ENCODE measurements around the gene PCGF3. TPM values are rescaled to one million over a fixed set of nuclear protein-coding genes. Genes with fewer than 3 reads are reported as not detected.
"Not testable (repeated sequence)": the region's sequence is repeated elsewhere in the genome, so short reads cannot be mapped to it uniquely, and the experiment has no call there.

Gene PCGF3
- total RNA-seq, 1 donor from 2014 or later = 21.5 TPM

DNA sequence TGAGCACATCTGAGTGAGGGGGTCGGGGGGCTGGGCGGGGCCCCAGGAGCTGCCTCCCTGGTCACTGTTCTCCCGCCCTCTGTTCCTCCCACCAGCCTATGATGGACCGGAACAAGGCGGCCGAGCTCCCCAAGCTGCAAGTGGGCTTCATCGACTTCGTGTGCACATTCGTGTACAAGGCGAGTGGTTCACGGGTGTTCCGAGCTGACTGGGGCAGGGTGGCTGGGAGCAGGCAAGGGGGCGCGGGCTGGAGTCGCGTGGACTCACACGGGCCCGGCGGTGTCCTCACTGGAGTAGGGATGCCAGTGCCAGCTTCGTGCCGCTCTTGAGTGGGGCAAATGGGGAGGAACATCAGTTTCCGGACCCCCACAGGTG lies 39.2 kb upstream of the PCGF3 start:
- intact Hi-C loops (cut with micrococcal nuclease) = no loop called here
- peaks cover 21% of the 10 kb centered on the region for H3K27me3 ChIP-seq (ENCODE audit: low read depth)
- H3K27ac ChIP-seq (replicated peaks) = no peak overlapping the region
- no peaks in the 10 kb centered on the region for H3K9me3 ChIP-seq (replicated peaks)
- H3K4me3 ChIP-seq = no peak overlapping the region
- TF ChIP-seq, protein P1, sequence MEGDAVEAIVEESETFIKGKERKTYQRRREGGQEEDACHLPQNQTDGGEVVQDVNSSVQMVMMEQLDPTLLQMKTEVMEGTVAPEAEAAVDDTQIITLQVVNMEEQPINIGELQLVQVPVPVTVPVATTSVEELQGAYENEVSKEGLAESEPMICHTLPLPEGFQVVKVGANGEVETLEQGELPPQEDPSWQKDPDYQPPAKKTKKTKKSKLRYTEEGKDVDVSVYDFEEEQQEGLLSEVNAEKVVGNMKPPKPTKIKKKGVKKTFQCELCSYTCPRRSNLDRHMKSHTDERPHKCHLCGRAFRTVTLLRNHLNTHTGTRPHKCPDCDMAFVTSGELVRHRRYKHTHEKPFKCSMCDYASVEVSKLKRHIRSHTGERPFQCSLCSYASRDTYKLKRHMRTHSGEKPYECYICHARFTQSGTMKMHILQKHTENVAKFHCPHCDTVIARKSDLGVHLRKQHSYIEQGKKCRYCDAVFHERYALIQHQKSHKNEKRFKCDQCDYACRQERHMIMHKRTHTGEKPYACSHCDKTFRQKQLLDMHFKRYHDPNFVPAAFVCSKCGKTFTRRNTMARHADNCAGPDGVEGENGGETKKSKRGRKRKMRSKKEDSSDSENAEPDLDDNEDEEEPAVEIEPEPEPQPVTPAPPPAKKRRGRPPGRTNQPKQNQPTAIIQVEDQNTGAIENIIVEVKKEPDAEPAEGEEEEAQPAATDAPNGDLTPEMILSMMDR (IDR thresholded peaks at IDR 0.05; ENCODE audit: borderline replicate concordance) = no peak
- peaks cover 14% of the 10 kb centered on the region for H3K4me1 ChIP-seq
- DNase-seq = no peak
- peaks cover 10% of the 10 kb centered on the region for H3K36me3 ChIP-seq

DNA sequence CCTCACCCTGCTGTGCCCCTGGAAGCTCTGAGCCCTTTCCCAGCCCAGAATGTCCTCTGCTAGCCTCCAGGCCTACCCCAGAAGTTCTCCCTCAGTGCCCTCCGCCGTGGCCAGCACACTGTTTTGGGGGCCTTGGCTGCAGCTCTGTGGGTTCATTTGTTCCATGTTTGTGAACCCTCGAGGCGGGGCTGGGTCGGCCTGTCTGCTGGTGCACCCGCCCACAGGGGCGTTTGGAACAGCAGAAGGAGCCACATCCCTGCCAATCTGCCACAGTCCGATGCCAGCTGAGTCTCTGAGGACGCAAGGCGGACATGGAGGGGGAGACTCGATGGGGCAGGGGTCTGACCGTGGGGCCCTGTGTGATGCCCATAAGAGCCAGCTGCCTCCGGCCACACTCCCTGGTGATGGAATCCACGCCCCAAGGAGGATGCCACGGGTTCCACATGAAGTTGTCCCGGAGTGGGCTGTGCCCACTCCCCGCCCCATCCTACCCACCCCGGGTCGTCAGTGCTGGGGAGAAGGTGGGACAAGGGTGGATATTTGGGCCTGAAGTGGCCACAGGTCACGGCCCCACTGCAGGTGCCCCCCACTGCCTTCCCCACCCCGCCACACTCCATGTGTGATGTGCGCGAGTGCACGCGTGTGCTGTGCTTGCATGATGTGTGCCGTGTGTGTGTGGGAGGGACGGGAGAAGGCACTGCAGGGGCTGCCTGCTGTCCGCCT lies 38.6 kb upstream of the PCGF3 start:
- peaks cover 14% of the 10 kb centered on the region for H3K4me1 ChIP-seq
- no peaks in the 10 kb centered on the region for H3K9me3 ChIP-seq (replicated peaks)
- intact Hi-C loops (cut with micrococcal nuclease) = no loop called here
- DNase-seq = no peak
- peaks cover 21% of the 10 kb centered on the region for H3K27me3 ChIP-seq (ENCODE audit: low read depth)
- peaks cover 15% of the 10 kb centered on the region for H3K36me3 ChIP-seq
- TF ChIP-seq, protein P1 (IDR thresholded peaks at IDR 0.05; ENCODE audit: borderline replicate concordance) = no peak
- H3K4me3 ChIP-seq = no peak overlapping the region
- H3K27ac ChIP-seq (replicated peaks) = no peak overlapping the region

DNA sequence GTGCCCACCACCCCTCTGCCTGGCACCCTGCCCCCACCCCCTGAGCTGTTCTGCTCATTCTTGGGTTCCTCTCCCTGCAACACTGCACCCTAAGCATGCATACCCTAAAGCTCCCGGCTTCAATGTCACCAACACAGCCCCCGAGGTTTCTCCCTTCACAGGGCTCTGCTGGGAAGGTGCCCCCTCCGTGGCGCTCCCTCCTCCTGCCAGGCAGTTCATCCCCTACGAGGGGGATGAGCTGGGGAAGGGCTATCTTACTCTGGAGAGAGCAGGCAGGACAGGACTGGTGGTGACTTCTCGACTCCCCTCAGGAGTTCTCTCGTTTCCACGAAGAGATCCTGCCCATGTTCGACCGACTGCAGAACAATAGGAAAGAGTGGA lies 38.1 kb upstream of the PCGF3 start:
- H3K4me1 ChIP-seq = peaks cover 15% of the 10 kb centered on the region

DNA sequence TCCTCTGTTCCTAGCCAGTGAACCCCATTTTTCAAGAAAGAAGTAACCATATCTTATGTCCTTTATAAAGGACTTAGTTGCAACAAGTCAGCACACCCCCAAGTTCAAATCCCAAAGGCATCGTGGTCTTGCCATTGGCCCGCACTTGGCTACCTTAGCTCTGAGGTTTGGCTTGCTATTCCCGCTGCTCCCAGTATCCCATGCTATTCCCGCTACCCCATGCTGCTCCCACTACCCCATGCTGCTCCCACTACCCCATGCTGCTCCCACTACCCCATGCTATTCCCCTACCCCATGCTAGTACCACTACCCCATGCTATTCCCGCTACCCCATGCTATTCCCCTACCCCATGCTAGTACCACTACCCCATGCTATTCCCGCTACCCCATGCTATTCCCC lies 37.4 kb upstream of the PCGF3 start:
- H3K27ac ChIP-seq (replicated peaks); DNase-seq; intact Hi-C loops (cut with micrococcal nuclease): not testable (repeated sequence)

More for the DNA sequence above, 38.1 kb upstream of the PCGF3 start:
- intact Hi-C loops (cut with micrococcal nuclease) = no loop called here
- H3K4me3 ChIP-seq = no peak overlapping the region
- no peak for DNase-seq
- H3K27me3 ChIP-seq (ENCODE audit: low read depth) = peaks cover 21% of the 10 kb centered on the region
- TF ChIP-seq, protein P1 (IDR thresholded peaks at IDR 0.05; ENCODE audit: borderline replicate concordance) = no peak
- no peak overlapping the region for H3K27ac ChIP-seq (replicated peaks)
- peaks cover 21% of the 10 kb centered on the region for H3K36me3 ChIP-seq
- H3K9me3 ChIP-seq (replicated peaks) = no peaks in the 10 kb centered on the region

DNA sequence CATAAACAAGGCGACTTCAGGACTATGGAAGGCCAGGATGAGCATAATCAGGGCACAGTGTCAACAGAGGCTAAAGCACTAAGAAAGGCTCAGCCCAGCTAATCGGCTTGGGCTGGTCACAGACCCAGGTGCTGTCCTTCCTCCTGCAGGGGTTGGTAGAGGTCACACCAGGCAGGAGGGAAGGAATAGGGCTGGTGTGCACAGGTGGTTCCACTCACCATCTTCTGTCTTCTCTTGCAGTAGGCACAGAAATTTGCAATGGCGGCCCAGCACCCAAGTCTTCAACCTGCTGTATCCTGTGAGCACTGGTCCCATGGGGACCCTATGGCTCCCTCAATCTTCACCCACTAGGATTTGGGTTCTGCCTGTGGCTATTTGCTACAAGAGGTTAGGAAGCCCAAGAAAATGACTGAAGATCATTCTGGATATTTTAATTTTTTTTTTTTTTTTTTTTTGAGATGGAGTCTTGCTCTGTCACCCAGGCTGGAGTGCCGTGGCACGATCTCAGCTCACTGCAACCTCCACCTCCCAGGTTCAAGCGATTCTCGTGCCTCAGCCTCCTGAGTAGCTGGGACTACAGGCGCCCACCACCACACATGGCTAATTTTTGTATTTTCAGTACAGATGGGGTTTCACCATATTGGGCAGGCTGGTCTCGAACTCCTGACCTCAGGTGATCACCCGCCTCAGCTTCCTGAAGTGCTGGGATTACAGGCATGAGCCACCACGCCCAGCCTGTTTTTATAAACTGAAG lies 35.6 kb upstream of the PCGF3 start:
- H3K4me3 ChIP-seq; H3K27me3 ChIP-seq (ENCODE audit: low read depth); H3K9me3 ChIP-seq (replicated peaks); intact Hi-C loops (cut with micrococcal nuclease); H3K27ac ChIP-seq (replicated peaks); DNase-seq: not testable (repeated sequence)
- Histone ChIP-seq H3K4me1 (peaks cover 23% of the 10 kb centered on the region), H3K36me3 (peaks cover 28% of the 10 kb centered on the region)

More for the DNA sequence above, 37.4 kb upstream of the PCGF3 start:
- Histone ChIP-seq H3K36me3 (peaks cover 28% of the 10 kb centered on the region), H3K4me1 (peaks cover 18% of the 10 kb centered on the region), H3K27me3 (ENCODE audit: low read depth) (peaks cover 14% of the 10 kb centered on the region)
- not testable (repeated sequence) for H3K4me3 ChIP-seq; H3K9me3 ChIP-seq (replicated peaks)

DNA sequence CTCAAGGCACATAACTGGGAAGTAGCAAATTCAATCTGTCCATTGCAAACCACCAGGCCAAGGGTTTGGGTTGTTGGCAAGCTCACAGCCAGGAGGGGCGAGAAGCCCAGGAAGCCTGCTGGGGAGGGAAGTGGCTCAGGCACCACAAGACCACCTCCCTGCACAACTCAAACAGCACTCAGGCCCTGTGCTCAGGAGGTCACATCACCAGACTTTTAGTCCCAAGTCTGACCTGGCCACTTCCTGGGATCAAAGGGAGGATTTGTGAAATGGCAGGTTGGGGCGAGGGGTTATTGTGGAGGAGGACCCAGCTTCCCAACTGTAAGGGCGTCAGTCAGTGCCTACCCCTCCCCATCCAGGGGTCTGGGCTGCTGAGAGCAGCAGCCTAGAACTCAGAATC lies 33.9 kb upstream of the PCGF3 start:
- no peaks in the 10 kb centered on the region for H3K27me3 ChIP-seq (ENCODE audit: low read depth)
- no peak for DNase-seq
- no peak overlapping the region for H3K4me3 ChIP-seq
- no peaks in the 10 kb centered on the region for H3K9me3 ChIP-seq (replicated peaks)
- H3K36me3 ChIP-seq = peaks cover 28% of the 10 kb centered on the region
- intact Hi-C loops (cut with micrococcal nuclease) = no loop called here
- TF ChIP-seq, protein P1 (IDR thresholded peaks at IDR 0.05; ENCODE audit: borderline replicate concordance) = no peak
- peaks cover 39% of the 10 kb centered on the region for H3K4me1 ChIP-seq
- no peak overlapping the region for H3K27ac ChIP-seq (replicated peaks)

Data from left ventricle myocardium inferior (tissue), 1 donor.